H1 (cell line): ENCODE measurements around the gene HK1. TPM values are rescaled to one million over a fixed set of nuclear protein-coding genes. Genes with fewer than 3 reads are reported as not detected.

ENCODE experiments used
- CTCF ChIA-PET: fragments of 300-600 bp; sonication (Branson Sonifier 250); formaldehyde crosslinking; loops from one replicate; lab custom pipeline; 2021; ENCODE audit not compliant: partially characterized antibody; lab: Charles Lee
- POLR2A ChIA-PET: fragments of 300-600 bp; sonication (Branson Sonifier 250); formaldehyde crosslinking; loops from one replicate; lab custom pipeline; 2021; ENCODE audit warnings: inconsistent platforms; ENCODE audit not compliant: partially characterized antibody; lab: Charles Lee
- DNase-seq, 2 experiments: peaks; one replicate each; pipeline versions ENCODE4 v3.0.0 to v3.0.0-alpha.2; 2010 to 2022; ENCODE audit warnings: low spot score in 2 of 2, low read depth in 1 of 2, mixed read lengths in 1 of 2
- FAIRE-seq: peaks from 2 replicates; lab custom pipeline; 2011; peaks lifted over from hg19 to GRCh38; lab: Jason Lieb, UNC
- H2AFZ ChIP-seq: 2 replicates; pipeline ENCODE4 v1.8.1; 2012; ENCODE audit warnings: low read length, inconsistent platforms
- H2AK5ac ChIP-seq: 2 replicates; pipeline ENCODE4 v1.6.1; 2013; ENCODE audit warnings: low read depth, low read length
- H2BK120ac ChIP-seq: replicated peaks from 2 replicates; pipeline ENCODE3; 2013; ENCODE audit warnings: low read depth, low read length, inconsistent platforms
- H2BK12ac ChIP-seq: 2 replicates; pipeline ENCODE4 v1.6.1; 2013; ENCODE audit warnings: low read depth, low read length
- H2BK15ac ChIP-seq: 2 replicates; pipeline ENCODE4 v1.6.1; 2013; ENCODE audit warnings: low read length
- H2BK20ac ChIP-seq: 2 replicates; pipeline ENCODE4 v1.6.1; 2013; ENCODE audit warnings: low read length
- H2BK5ac ChIP-seq: 2 replicates; pipeline ENCODE4 v1.6.1; 2013; ENCODE audit warnings: low read depth, low read length
- H3K14ac ChIP-seq: 2 replicates; pipeline ENCODE4 v1.6.1; 2013; ENCODE audit warnings: inconsistent platforms; ENCODE audit not compliant: insufficient read length
- H3K18ac ChIP-seq: 2 replicates; pipeline ENCODE4 v1.6.1; 2013; ENCODE audit warnings: low read length; ENCODE audit errors: extremely low read depth
- H3K23ac ChIP-seq: 2 replicates; pipeline ENCODE4 v1.6.1; 2013; ENCODE audit warnings: inconsistent platforms; ENCODE audit not compliant: insufficient read length
- H3K23me2 ChIP-seq: 2 replicates; pipeline ENCODE4 v1.6.1; 2013; ENCODE audit warnings: low read depth, low read length
- H3K27ac ChIP-seq: 2 replicates; pipeline ENCODE4 v1.6.1; 2011; ENCODE audit warnings: low read depth, low read length, inconsistent platforms
- H3K27me3 ChIP-seq, 4 experiments: replicated peaks in 1 of 4; 1 replicate in 1 of 4; 2 replicates in 3 of 4; pipeline versions ENCODE4 v1.6.1 to v1.8.1; 2011 to 2013; ENCODE audit warnings: low read length in 3 of 4, mild to moderate bottlenecking in 3 of 4, inconsistent platforms in 2 of 4, mixed read lengths in 2 of 4, moderate library complexity in 1 of 4; ENCODE audit not compliant: control insufficient read depth in 3 of 4, insufficient read depth in 3 of 4; ENCODE audit errors: extremely low read depth in 1 of 4
- H3K36me3 ChIP-seq, 4 experiments: 2 replicates each; pipeline versions ENCODE4 v1.6.1 to v1.8.1; 2011 to 2013; ENCODE audit warnings: mild to moderate bottlenecking in 4 of 4, low read length in 3 of 4, moderate library complexity in 2 of 4, control low read depth in 1 of 4, inconsistent platforms in 1 of 4; ENCODE audit not compliant: insufficient read depth in 4 of 4, control insufficient read depth in 2 of 4
- H3K4ac ChIP-seq: replicated peaks from 2 replicates; pipeline ENCODE3; 2013; ENCODE audit warnings: low read length, low read depth, mixed read lengths, inconsistent platforms; ENCODE audit not compliant: insufficient read length
- H3K4me1 ChIP-seq, 4 experiments: replicated peaks in 1 of 4; 1 replicate in 1 of 4; 2 replicates in 3 of 4; pipeline versions ENCODE4 v1.6.1 to v1.8.1; 2011 to 2013; ENCODE audit warnings: low read length in 3 of 4, inconsistent platforms in 2 of 4, mixed read lengths in 1 of 4; ENCODE audit not compliant: insufficient read depth in 4 of 4, control insufficient read depth in 3 of 4
- H3K4me2 ChIP-seq, 2 experiments: 2 replicates each; pipeline versions ENCODE4 v1.6.1 to v1.8.1; 2011 to 2013; ENCODE audit warnings: low read depth in 2 of 2, low read length in 2 of 2, control low read depth in 1 of 2, inconsistent platforms in 1 of 2, mild to moderate bottlenecking in 1 of 2; ENCODE audit not compliant: insufficient read depth in 1 of 2
- H3K4me3 ChIP-seq, 4 experiments: fragments of 200-600, 300-600 bp in 1 of 4; sonication (generic), shearing (Covaris generic), sonication (Bioruptor Twin) in 1 of 4; 2 replicates each; pipeline versions ENCODE4 v1.5.1 to v1.8.1; 2011 to 2016; ENCODE audit warnings: low read length in 4 of 4, low read depth in 3 of 4, control low read depth in 2 of 4, inconsistent platforms in 2 of 4, mild to moderate bottlenecking in 2 of 4, mixed read lengths in 1 of 4, moderate library complexity in 1 of 4; ENCODE audit not compliant: insufficient read depth in 2 of 4; ENCODE audit errors: extremely low read depth in 1 of 4
- H3K56ac ChIP-seq: replicated peaks from 2 replicates; pipeline ENCODE3; 2013; ENCODE audit warnings: low read depth, mild to moderate bottlenecking, mixed read lengths, low read length, inconsistent platforms; ENCODE audit not compliant: insufficient read length
- H3K79me1 ChIP-seq: 2 replicates; pipeline ENCODE4 v1.6.1; 2013; ENCODE audit warnings: low read depth, low read length, control low read depth
- H3K79me2 ChIP-seq, 2 experiments: 2 replicates each; pipeline versions ENCODE4 v1.6.1 to v1.8.1; 2012 to 2013; ENCODE audit warnings: low read length in 2 of 2, mild to moderate bottlenecking in 2 of 2, inconsistent platforms in 1 of 2; ENCODE audit not compliant: insufficient read depth in 2 of 2, control insufficient read depth in 1 of 2
- H3K9ac ChIP-seq, 4 experiments: replicated peaks in 1 of 4; 1 replicate in 1 of 4; 2 replicates in 3 of 4; pipeline versions ENCODE4 v1.6.1 to v1.8.1; 2011 to 2013; ENCODE audit warnings: low read depth in 3 of 4, low read length in 3 of 4, control low read depth in 2 of 4, mild to moderate bottlenecking in 2 of 4, moderate library complexity in 2 of 4, inconsistent platforms in 1 of 4; ENCODE audit errors: extremely low read depth in 1 of 4
- H3K9me3 ChIP-seq, 2 experiments: 2 replicates each; pipeline versions ENCODE4 v1.6.1 to v1.8.1; 2012 to 2013; ENCODE audit warnings: mild to moderate bottlenecking in 2 of 2, moderate library complexity in 2 of 2, control low read depth in 1 of 2, inconsistent platforms in 1 of 2, low read depth in 1 of 2, low read length in 1 of 2, mixed read lengths in 1 of 2; ENCODE audit not compliant: insufficient read depth in 2 of 2
- H4K20me1 ChIP-seq, 2 experiments: replicated peaks in 1 of 2; 2 replicates each; pipeline versions ENCODE3 to v1.8.1; 2011 to 2013; ENCODE audit warnings: inconsistent platforms in 2 of 2, low read length in 2 of 2, mild to moderate bottlenecking in 1 of 2; ENCODE audit not compliant: insufficient read depth in 2 of 2, control insufficient read depth in 1 of 2
- H4K5ac ChIP-seq: 2 replicates; pipeline ENCODE4 v1.6.1; 2013; ENCODE audit warnings: low read length, low read depth, mixed read lengths, inconsistent platforms; ENCODE audit not compliant: insufficient read length
- H4K8ac ChIP-seq: 2 replicates; pipeline ENCODE4 v1.8.0; 2013; ENCODE audit warnings: mild to moderate bottlenecking, moderate library complexity, low read length, inconsistent platforms; ENCODE audit not compliant: insufficient read depth; ENCODE audit errors: extremely low read depth
- H4K91ac ChIP-seq: replicated peaks from 2 replicates; pipeline ENCODE3; 2013; ENCODE audit warnings: low read length, mixed read lengths, inconsistent platforms; ENCODE audit not compliant: insufficient read length
- CHD2 ChIP-seq: IDR thresholded peaks from 2 replicates; pipeline ENCODE4 v1.6.1; 2012; ENCODE audit warnings: low read length, improper control_type of control experiment
- CTCF ChIP-seq, 3 experiments: IDR thresholded peaks; 1 replicate in 2 of 3; 2 replicates in 1 of 3; pipeline versions ENCODE4 v1.5.1 to v1.6.1; 2011; ENCODE audit warnings: low read length in 3 of 3, mild to moderate bottlenecking in 3 of 3, inconsistent platforms in 2 of 3, low read depth in 1 of 3, moderate library complexity in 1 of 3; ENCODE audit not compliant: insufficient read depth in 1 of 3; ENCODE audit errors: control extremely low read depth in 1 of 3
- JUN ChIP-seq: IDR thresholded peaks from 2 replicates; pipeline ENCODE4 v1.6.1; 2011; ENCODE audit warnings: low read depth, mild to moderate bottlenecking, improper control_type of control experiment, low read length
- KDM5A ChIP-seq: fragments of 200-600 bp; IDR thresholded peaks from 2 replicates; pipeline ENCODE4 v1.7.1; 2012; ENCODE audit warnings: mild to moderate bottlenecking, low read length, inconsistent platforms, mixed read lengths
- NANOG ChIP-seq: IDR thresholded peaks from 2 replicates; pipeline ENCODE4 v1.6.1; 2011; ENCODE audit warnings: low read length, low read depth, mild to moderate bottlenecking, inconsistent platforms; ENCODE audit not compliant: insufficient read depth, poor library complexity, severe bottlenecking
- POLR2A ChIP-seq, 2 experiments: IDR thresholded peaks; 1 replicate in 1 of 2; 2 replicates in 1 of 2; pipeline ENCODE4 v1.6.1; 2011; ENCODE audit warnings: low read depth in 2 of 2, low read length in 2 of 2, mild to moderate bottlenecking in 2 of 2; ENCODE audit errors: control extremely low read depth in 1 of 2
- RNF2 ChIP-seq: fragments of 200-900, 300-1000 bp; sonication (generic); IDR thresholded peaks from 2 replicates; pipeline ENCODE4 v1.7.1; 2016; ENCODE audit warnings: borderline replicate concordance, low read depth, mild to moderate bottlenecking, antibody characterized with exemption, low read length; ENCODE audit not compliant: poor library complexity, severe bottlenecking; ENCODE audit errors: missing control alignments
- SP1 ChIP-seq: IDR thresholded peaks from 2 replicates; pipeline ENCODE4 v1.6.1; 2011; ENCODE audit warnings: low read depth, low read length
- TAF1 ChIP-seq: IDR thresholded peaks from 2 replicates; pipeline ENCODE4 v1.6.1; 2011; ENCODE audit warnings: mild to moderate bottlenecking, low read depth, low read length
- TAF7 ChIP-seq: optimal IDR thresholded peaks from 2 replicates; pipeline ENCODE3; 2011; ENCODE audit warnings: low read depth, mild to moderate bottlenecking, inconsistent platforms, low read length, moderate library complexity, borderline replicate concordance
- WGBS, 2 experiments: shearing (Covaris generic) in 1 of 2; methylation state at CpG; one replicate each; pipeline versions ENCODE4 v1.1.6 to v1.1.7; 2013 to 2015; ENCODE audit warnings: low lambda C conversion rate in 2 of 2, mixed read lengths in 2 of 2, inconsistent platforms in 1 of 2, low coverage in 1 of 2, missing lambda C conversion rate in 1 of 2; ENCODE audit not compliant: insufficient replicate concordance in 2 of 2, insufficient coverage in 1 of 2, insufficient read length in 1 of 2; ENCODE audit errors: extremely low coverage in 1 of 2, missing lambda C conversion rate in 1 of 2; 5-methylcytosine and 5-hydroxymethylcytosine counted together
- polyA plus RNA-seq, 7 experiments: library from polyadenylated mRNA; depleted of rRNA in 3 of 7; stranded (reverse) in 5 of 7; unstranded in 2 of 7; fragments of >200 nt in 5 of 7; fragments of 200-250 nt in 2 of 7; gene quantifications; 1 replicate in 5 of 7; 2 replicates in 1 of 7; 4 replicates in 1 of 7; pipeline versions ENCODE4 v1.2.1 to v1.2.3, GENCODE V29; 2011 to 2013; ENCODE audit warnings: missing spikeins in 2 of 7, mixed read lengths in 2 of 7
- total RNA-seq: library from RNA; stranded (reverse); fragmentation: NEBNext Ultra II Directional; extraction: Animal tissue kit (Norgen Biotek cat#: 25700); gene quantifications from 2 replicates; pipeline ENCODE4 v1.2.1, GENCODE V29; 2021
- TF ChIP-seq, protein P1 (sequence below): IDR thresholded peaks from 2 replicates; pipeline ENCODE4 v1.6.1; 2012; ENCODE audit warnings: inconsistent platforms

The HK1 gene
- total and polyA plus RNA-seq, 2 of the 8 experiments (the other 6 are each of a cell fraction or from before 2014, with no cell fraction given): 55.8 to 247 TPM

GRCh38 chr10:69445041-69445440, 166.7 kb downstream of the HK1 start:
- DNase-seq (no peak), FAIRE-seq (no peak)
- Histone ChIP-seq H3K14ac (no peak overlapping the region), H3K4me3 (no peak overlapping the region), H3K36me3 (no peaks in the 10 kb centered on the region), H2AFZ (no peak overlapping the region), H3K4me1 (0 out of 7 replicates have a peak, but pooled peaks cover 0 to 2% (median under 1%) of the 10 kb centered on the region in 4 experiments), H2BK120ac (no peak overlapping the region), H3K23ac (no peak overlapping the region), H4K5ac (no peak overlapping the region), H2BK15ac (no peak overlapping the region), H2AK5ac (no peak overlapping the region), H4K8ac (no peak overlapping the region), H4K91ac (no peak overlapping the region), H3K9ac (no peak overlapping the region), H3K18ac (no peak overlapping the region), H3K23me2 (no peaks in the 10 kb centered on the region; the same call in none of the 2 replicates), H3K79me1 (no peaks in the 10 kb centered on the region), H3K4ac (no peak overlapping the region), H3K27me3 (peaks cover 0 to 5% (median 2%) of the 10 kb centered on the region in 4 experiments; a peak in 3 of 7 replicates), H3K79me2 (no peaks in the 10 kb centered on the region), H2BK12ac (no peak overlapping the region), H4K20me1 (no peaks in the 10 kb centered on the region), H2BK20ac (no peak overlapping the region), H3K4me2 (no peak overlapping the region), H2BK5ac (no peak overlapping the region), H3K56ac (no peak overlapping the region), H3K9me3 (no peaks in the 10 kb centered on the region), H3K27ac (no peak overlapping the region)
- ChIA-PET CTCF (interaction anchor here (0.8 kb wide), 2 partner anchors 149 to 193 kb away, joined by 3 read pairs; no protein-coding TSS in a partner anchor), POLR2A (no interaction called here)
- 84% methylated on average over 4 of the region's 4 CpGs; no CpG with 5 or more reads in 1 of the 2 experiments for WGBS, 2 experiments
- TF ChIP-seq, protein P1, sequence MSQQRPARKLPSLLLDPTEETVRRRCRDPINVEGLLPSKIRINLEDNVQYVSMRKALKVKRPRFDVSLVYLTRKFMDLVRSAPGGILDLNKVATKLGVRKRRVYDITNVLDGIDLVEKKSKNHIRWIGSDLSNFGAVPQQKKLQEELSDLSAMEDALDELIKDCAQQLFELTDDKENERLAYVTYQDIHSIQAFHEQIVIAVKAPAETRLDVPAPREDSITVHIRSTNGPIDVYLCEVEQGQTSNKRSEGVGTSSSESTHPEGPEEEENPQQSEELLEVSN: no peak
- no peak for TF ChIP-seq RNF2
- no peak for TF ChIP-seq CHD2
- TF ChIP-seq JUN: no peak
- no peak for TF ChIP-seq TAF1
- no peak for TF ChIP-seq TAF7
- TF ChIP-seq SP1: no peak
- no peak for TF ChIP-seq CTCF (IDR thresholded peaks at IDR 0.05; ENCODE audit: control extremely low read depth in 1 of 3, insufficient read depth in 1 of 3, low read depth in 1 of 3, low read length in 3 of 3)
- TF ChIP-seq NANOG: no peak
- TF ChIP-seq KDM5A: no peak
- no peak for TF ChIP-seq POLR2A (IDR thresholded peaks at IDR 0.05; ENCODE audit: control extremely low read depth in 1 of 2, low read depth in 2 of 2, low read length in 2 of 2)
